ENCODE results near the gene SULT1A2.
"Not testable (repeated sequence)": the region's sequence is repeated elsewhere in the genome, so short reads cannot be mapped to it uniquely, and the experiment has no call there.

Gene SULT1A2

GRCh38 chr16:28596840-28597691 is at the start of gene SULT1A2:
Gene SULT1A2 (minus strand): TSS chr16:28597050. CDS start chr16:28595930, 1,120 bp downstream.
- DNase-seq (ENCODE audit: low read depth, low spot score), result no peak
- in situ Hi-C loops (cut with HindIII; ENCODE audit: low sequenced_read_pairs), result no loop called here
- no peak for TF ChIP-seq CTCF (IDR thresholded peaks at IDR 0.05; ENCODE audit: low read depth, low read length)
- H3K4me3 ChIP-seq (ENCODE audit: low read depth, low read length), result no peak within 1 kb of the TSS

GRCh38 chr16:28639959-28640358 is 43.1 kb upstream of the SULT1A2 start:
- DNase-seq (ENCODE audit: low read depth, low spot score); H3K4me3 ChIP-seq (ENCODE audit: low read depth, low read length); in situ Hi-C loops (cut with HindIII; ENCODE audit: low sequenced_read_pairs): not testable (repeated sequence)

GRCh38 chr16:28638359-28638758 is 41.5 kb upstream of the SULT1A2 start:
- H3K4me3 ChIP-seq (ENCODE audit: low read depth, low read length); DNase-seq (ENCODE audit: low read depth, low spot score); in situ Hi-C loops (cut with HindIII; ENCODE audit: low sequenced_read_pairs): not testable (repeated sequence)

- DNase-seq (ENCODE audit: low read depth, low spot score); in situ Hi-C loops (cut with HindIII; ENCODE audit: low sequenced_read_pairs); H3K4me3 ChIP-seq (ENCODE audit: low read depth, low read length): not testable (repeated sequence)
Observed at GRCh38 chr16:28637765-28638164, 40.9 kb upstream of the SULT1A2 start, which contains the start of gene NPIPB8. Gene NPIPB8 (plus strand): TSS chr16:28638065. CDS start chr16:28638361, 296 bp downstream.

GRCh38 chr16:28636093-28636823 is 39.4 kb upstream of the SULT1A2 start:
- in situ Hi-C loops (cut with HindIII; ENCODE audit: low sequenced_read_pairs); H3K4me3 ChIP-seq (ENCODE audit: low read depth, low read length): not testable (repeated sequence)
- DNase-seq (ENCODE audit: low read depth, low spot score), result peak; percentile 32

GRCh38 chr16:28630905-28631304 is 34.1 kb upstream of the SULT1A2 start:
- H3K4me3 ChIP-seq (ENCODE audit: low read depth, low read length); DNase-seq (ENCODE audit: low read depth, low spot score); in situ Hi-C loops (cut with HindIII; ENCODE audit: low sequenced_read_pairs): not testable (repeated sequence)

- TF ChIP-seq CTCF (IDR thresholded peaks at IDR 0.05; ENCODE audit: low read depth, low read length), result no peak
- peak; percentile 12 for DNase-seq (ENCODE audit: low read depth, low spot score)
- in situ Hi-C loops (cut with HindIII; ENCODE audit: low sequenced_read_pairs), result no loop called here
- peak overlapping the region; percentile 22 for H3K4me3 ChIP-seq (ENCODE audit: low read depth, low read length)
Observed at GRCh38 chr16:28623172-28623711, 26.4 kb upstream of the SULT1A2 start.

GRCh38 chr16:28622532-28623171 is 25.8 kb upstream of the SULT1A2 start:
- H3K4me3 ChIP-seq (ENCODE audit: low read depth, low read length); DNase-seq (ENCODE audit: low read depth, low spot score); in situ Hi-C loops (cut with HindIII; ENCODE audit: low sequenced_read_pairs): not testable (repeated sequence)

GRCh38 chr16:28621481-28622155 is 24.8 kb upstream of the SULT1A2 start:
- no peak for TF ChIP-seq CTCF (IDR thresholded peaks at IDR 0.05; ENCODE audit: low read depth, low read length)
- in situ Hi-C loops (cut with HindIII; ENCODE audit: low sequenced_read_pairs), result no loop called here
- no peak for DNase-seq (ENCODE audit: low read depth, low spot score)
- H3K4me3 ChIP-seq (ENCODE audit: low read depth, low read length), result no peak overlapping the region

- in situ Hi-C loops (cut with HindIII; ENCODE audit: low sequenced_read_pairs); DNase-seq (ENCODE audit: low read depth, low spot score); H3K4me3 ChIP-seq (ENCODE audit: low read depth, low read length): not testable (repeated sequence)
Observed at GRCh38 chr16:28620316-28620715, 23.5 kb upstream of the SULT1A2 start.
